Left lung (tissue), 10 donors: ENCODE measurements around the gene SRPX2. TPM values are rescaled to one million over a fixed set of nuclear protein-coding genes. Genes with fewer than 3 reads are reported as not detected.

Source experiments
- ATAC-seq: fragments of 200-7000 bp; cut with Tn5 transposase; one replicate; pipeline ENCODE4 v1.9.1; 2020; ENCODE audit warnings: moderate library complexity
- DNase-seq, 4 donors: peaks; one replicate each; pipeline ENCODE4 v3.0.0-alpha.2; 2013 to 2020
- H3K27ac ChIP-seq, 2 donors: fragments of 200-600 bp; sonication (generic) in 1 of 2; one replicate each; pipeline versions ENCODE4 v1.5.0 to v1.8.0; 2020 to 2021
- H3K27me3 ChIP-seq, 2 donors: fragments of 200-600 bp; sonication (generic) in 1 of 2; one replicate each; pipeline versions ENCODE4 v1.5.0 to v1.8.0; 2020 to 2021
- H3K36me3 ChIP-seq, 2 donors: fragments of 200-600 bp; sonication (generic) in 1 of 2; one replicate each; pipeline versions ENCODE4 v1.5.0 to v1.8.0; 2020 to 2021
- H3K4me1 ChIP-seq, 2 donors: fragments of 200-600 bp; one replicate each; pipeline ENCODE4 v1.8.0; 2021
- H3K4me3 ChIP-seq, 2 donors: fragments of 200-600 bp; sonication (generic) in 1 of 2; one replicate each; pipeline versions ENCODE4 v1.5.0 to v1.8.0; 2020 to 2021; ENCODE audit warnings: mild to moderate bottlenecking in 1 of 2
- H3K9me3 ChIP-seq, 2 donors: fragments of 200-600 bp; sonication (generic) in 1 of 2; one replicate each; pipeline versions ENCODE4 v1.5.0 to v1.8.0; 2020 to 2021
- CTCF ChIP-seq, 2 donors: fragments of 200-600 bp; sonication (generic) in 1 of 2; IDR thresholded peaks; one replicate each; pipeline versions ENCODE4 v1.5.0 to v1.8.0; 2021; ENCODE audit warnings: antibody characterized with exemption in 2 of 2
- intact Hi-C, 2 donors: fragments of 100-400 bp; cut with DNase I; formaldehyde crosslinking; loops; one replicate each; pipeline versions ENCODE4 v1.11.2 to v1.14.2; 2022
- polyA plus RNA-seq, 6 donors: library from polyadenylated mRNA; unstranded; fragments of 120-200 nt; gene quantifications; one replicate each; pipeline ENCODE4 v1.2.1, GENCODE V29; 2013; ENCODE audit not compliant: insufficient read length in 6 of 6
- total RNA-seq, 2 donors: library from RNA; stranded (reverse); fragmentation: NEBNext Ultra II Directional; extraction: Animal tissue kit (Norgen Biotek cat#: 25700); gene quantifications; one replicate each; pipeline ENCODE4 v1.2.1, GENCODE V29; 2021
- donor health status: DM: no; HTN: yes; CAD: no.
- donor health status: DM: no; HTN: no; CAD: no.

SRPX2 gene
- total and polyA plus RNA-seq, 8 donors: 25.1 to 39.0 (median 34.1) TPM

- Histone ChIP-seq H3K4me1 (no peaks in the 10 kb centered on the region), H3K27me3 (no peaks in the 10 kb centered on the region), H3K4me3 (no peak overlapping the region), H3K36me3 (no peaks in the 10 kb centered on the region), H3K27ac (peak overlapping the region in 1 of 2 donors; percentile 15), H3K9me3 (no peaks in the 10 kb centered on the region)
- TF ChIP-seq CTCF (IDR thresholded peaks at IDR 0.05): no peak
- ATAC-seq: no peak
- intact Hi-C loops: no loop called here
- no peak for DNase-seq
Measured at GRCh38 chrX:100658941-100659381, 15.0 kb downstream of the SRPX2 start.

- Histone ChIP-seq H3K9me3 (no peaks in the 10 kb centered on the region), H3K27me3 (no peaks in the 10 kb centered on the region), H3K27ac (peak overlapping the region in 1 of 2 donors; percentile 15), H3K36me3 (no peaks in the 10 kb centered on the region), H3K4me3 (no peak overlapping the region), H3K4me1 (no peaks in the 10 kb centered on the region)
- intact Hi-C loops: no loop called here
- no peak for DNase-seq
- ATAC-seq: no peak
- TF ChIP-seq CTCF (IDR thresholded peaks at IDR 0.05): no peak
Measured at GRCh38 chrX:100659431-100660137, 15.6 kb downstream of the SRPX2 start.

GRCh38 chrX:100662170-100662569 lies 18.2 kb downstream of the SRPX2 start:
- Histone ChIP-seq H3K27ac (no peak overlapping the region), H3K4me1 (no peaks in the 10 kb centered on the region), H3K4me3 (no peak overlapping the region), H3K9me3 (no peaks in the 10 kb centered on the region), H3K36me3 (no peaks in the 10 kb centered on the region), H3K27me3 (no peaks in the 10 kb centered on the region)
- intact Hi-C loops: no loop called here
- TF ChIP-seq CTCF (IDR thresholded peaks at IDR 0.05): no peak
- ATAC-seq: no peak
- DNase-seq: no peak

- no peak for ATAC-seq
- DNase-seq: no peak
- TF ChIP-seq CTCF (IDR thresholded peaks at IDR 0.05): no peak
- no peaks in the 10 kb centered on the region for H3K27me3 ChIP-seq
- no peak overlapping the region for H3K27ac ChIP-seq
- H3K4me3 ChIP-seq: no peak overlapping the region
- no peaks in the 10 kb centered on the region for H3K9me3 ChIP-seq
- intact Hi-C loops: no loop called here
- no peaks in the 10 kb centered on the region for H3K4me1 ChIP-seq
- no peaks in the 10 kb centered on the region for H3K36me3 ChIP-seq
Measured at GRCh38 chrX:100662796-100663195, 18.8 kb downstream of the SRPX2 start.

- ATAC-seq: no peak
- H3K36me3 ChIP-seq: no peaks in the 10 kb centered on the region
- no peaks in the 10 kb centered on the region for H3K27me3 ChIP-seq
- intact Hi-C loops: no loop called here
- DNase-seq: no peak
- H3K9me3 ChIP-seq: no peaks in the 10 kb centered on the region
- no peak overlapping the region for H3K27ac ChIP-seq
- TF ChIP-seq CTCF (IDR thresholded peaks at IDR 0.05): no peak
- no peak overlapping the region for H3K4me3 ChIP-seq
- no peaks in the 10 kb centered on the region for H3K4me1 ChIP-seq
Measured at GRCh38 chrX:100663642-100664041, 19.6 kb downstream of the SRPX2 start.
